Smooth muscle cell (in vitro differentiated cells): ENCODE data around the gene PGGHG. TPM values are rescaled to one million over a fixed set of nuclear protein-coding genes. Genes with fewer than 3 reads are reported as not detected.

Experiments
- DNase-seq: peaks from one replicate; lab custom pipeline; 2025; ENCODE audit not compliant: unreplicated experiment; lab: John Stamatoyannopoulos, UW
- H2AFZ ChIP-seq: fragments of 200-600 bp; sonication (generic); 2 replicates; pipeline ENCODE4 v1.6.0; 2016; ENCODE audit warnings: antibody characterized with exemption, low read depth, mild to moderate bottlenecking
- H3F3A ChIP-seq: fragments of 200-600 bp; sonication (generic); 2 replicates; pipeline ENCODE4 v1.6.0; 2017; ENCODE audit warnings: antibody characterized with exemption, low read depth
- H3K27ac ChIP-seq: fragments of 200-600 bp; sonication (generic); 2 replicates; pipeline ENCODE4 v1.5.1; 2016; ENCODE audit warnings: low read depth, mild to moderate bottlenecking
- H3K27me3 ChIP-seq: fragments of 200-600 bp; sonication (generic); 2 replicates; pipeline ENCODE4 v1.6.1; 2016; ENCODE audit warnings: low read depth, mild to moderate bottlenecking
- H3K36me3 ChIP-seq: fragments of 200-600 bp; sonication (generic); 2 replicates; pipeline ENCODE4 v1.5.1; 2016; ENCODE audit warnings: low read depth
- H3K4me1 ChIP-seq: fragments of 200-600 bp; sonication (generic); 2 replicates; pipeline ENCODE4 v1.5.1; 2016; ENCODE audit warnings: low read depth
- H3K4me2 ChIP-seq: fragments of 200-600 bp; sonication (generic); 2 replicates; pipeline ENCODE4 v1.6.0; 2016; ENCODE audit warnings: mild to moderate bottlenecking
- H3K4me3 ChIP-seq: fragments of 200-600 bp; sonication (generic); 2 replicates; pipeline ENCODE4 v1.5.1; 2016; ENCODE audit warnings: mild to moderate bottlenecking
- H3K79me2 ChIP-seq: fragments of 200-600 bp; sonication (generic); 2 replicates; pipeline ENCODE4 v1.6.0; 2016; ENCODE audit warnings: low read depth, mild to moderate bottlenecking
- H3K9ac ChIP-seq: fragments of 200-600 bp; sonication (generic); 2 replicates; pipeline ENCODE4 v1.6.0; 2016; ENCODE audit warnings: low read depth
- H3K9me3 ChIP-seq: fragments of 200-600 bp; sonication (generic); replicated peaks from 2 replicates; pipeline ENCODE4 v1.5.1; 2016; ENCODE audit warnings: low read depth
- H4K20me1 ChIP-seq: fragments of 200-600 bp; sonication (generic); 2 replicates; pipeline ENCODE4 v1.6.0; 2016; ENCODE audit warnings: low read depth
- CTCF ChIP-seq: fragments of 200-600 bp; sonication (generic); IDR thresholded peaks from 2 replicates; pipeline ENCODE4 v1.5.1; 2017; ENCODE audit warnings: borderline replicate concordance, mild to moderate bottlenecking, antibody characterized with exemption; ENCODE audit not compliant: insufficient read depth, poor library complexity, severe bottlenecking
- WGBS: methylation state at CpG from one replicate; pipeline ENCODE4 v1.1.7; 2016; ENCODE audit warnings: low lambda C conversion rate; 5-methylcytosine and 5-hydroxymethylcytosine counted together
- polyA plus RNA-seq: library from polyadenylated mRNA; unstranded; fragments of >200 nt; fragmentation: Nextera tagmentation; extraction: Ambion mirVana; gene quantifications from 2 replicates; pipeline ENCODE4 v1.2.1, GENCODE V29; 2016
- total RNA-seq: library from RNA; depleted of rRNA; stranded (reverse); fragments of >200 nt; gene quantifications from 2 replicates; pipeline ENCODE4 v1.2.3, GENCODE V29; 2014

The PGGHG gene
- total and polyA plus RNA-seq, 2 experiments from 2014 or later, result 8.6 to 16.6 TPM

- no peak for TF ChIP-seq CTCF
- Histone ChIP-seq H3K27ac (no peak overlapping the region), H3K4me1 (peaks cover 10% of the 10 kb centered on the region), H3K4me2 (no peak overlapping the region), H3K4me3 (no peak overlapping the region), H3K27me3 (no peaks in the 10 kb centered on the region), H4K20me1 (no peaks in the 10 kb centered on the region), H3K9me3 (no peaks in the 10 kb centered on the region), H3K36me3 (no peaks in the 10 kb centered on the region), H3K9ac (no peak overlapping the region), H3K79me2 (no peaks in the 10 kb centered on the region), H3F3A (no peaks in the 10 kb centered on the region), H2AFZ (no peak overlapping the region)
- DNase-seq, result no peak
- 98% methylated on average over 26 of the region's 29 CpGs for WGBS
Measured at GRCh38 chr11:292211-293121, 3.5 kb downstream of the PGGHG start.

DNA sequence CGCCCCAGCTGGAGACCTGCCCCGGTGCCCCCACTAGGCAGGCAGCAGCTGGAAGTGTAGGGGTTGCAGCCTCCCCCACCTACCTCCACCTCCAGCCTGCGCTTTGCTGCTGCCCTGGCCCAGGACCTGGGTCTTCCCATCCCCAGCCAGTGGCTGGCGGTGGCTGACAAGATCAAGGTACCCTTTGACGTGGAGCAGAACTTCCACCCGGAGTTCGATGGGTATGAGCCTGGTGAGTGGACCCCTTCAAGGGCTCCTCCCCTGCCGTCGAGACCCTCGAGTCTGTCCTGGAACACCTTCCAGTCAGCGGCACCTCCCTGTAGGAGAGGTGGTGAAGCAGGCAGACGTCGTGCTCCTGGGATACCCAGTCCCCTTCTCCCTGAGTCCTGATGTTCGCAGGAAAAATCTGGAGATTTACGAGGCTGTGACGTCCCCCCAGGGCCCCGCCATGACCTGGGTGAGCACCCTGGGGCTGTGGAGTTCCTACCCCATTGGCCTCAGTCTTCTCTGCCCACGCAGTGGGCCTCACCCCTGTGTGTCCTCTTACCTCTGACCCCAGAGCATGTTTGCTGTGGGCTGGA is 4.4 kb downstream of the PGGHG start:
- no peaks in the 10 kb centered on the region for H3K79me2 ChIP-seq
- H3K9me3 ChIP-seq, result no peaks in the 10 kb centered on the region
- H3K4me3 ChIP-seq, result no peak overlapping the region
- DNase-seq, result no peak
- no peak for TF ChIP-seq CTCF
- no peaks in the 10 kb centered on the region for H3K27me3 ChIP-seq
- no peaks in the 10 kb centered on the region for H3K36me3 ChIP-seq
- no peak overlapping the region for H2AFZ ChIP-seq
- no peak overlapping the region for H3K4me2 ChIP-seq
- H3F3A ChIP-seq, result no peaks in the 10 kb centered on the region
- peaks cover 6% of the 10 kb centered on the region for H3K4me1 ChIP-seq
- H3K9ac ChIP-seq, result no peak overlapping the region
- no peaks in the 10 kb centered on the region for H4K20me1 ChIP-seq
- H3K27ac ChIP-seq, result no peak overlapping the region
- WGBS, result 97% methylated on average over 17 of the region's 18 CpGs

DNA sequence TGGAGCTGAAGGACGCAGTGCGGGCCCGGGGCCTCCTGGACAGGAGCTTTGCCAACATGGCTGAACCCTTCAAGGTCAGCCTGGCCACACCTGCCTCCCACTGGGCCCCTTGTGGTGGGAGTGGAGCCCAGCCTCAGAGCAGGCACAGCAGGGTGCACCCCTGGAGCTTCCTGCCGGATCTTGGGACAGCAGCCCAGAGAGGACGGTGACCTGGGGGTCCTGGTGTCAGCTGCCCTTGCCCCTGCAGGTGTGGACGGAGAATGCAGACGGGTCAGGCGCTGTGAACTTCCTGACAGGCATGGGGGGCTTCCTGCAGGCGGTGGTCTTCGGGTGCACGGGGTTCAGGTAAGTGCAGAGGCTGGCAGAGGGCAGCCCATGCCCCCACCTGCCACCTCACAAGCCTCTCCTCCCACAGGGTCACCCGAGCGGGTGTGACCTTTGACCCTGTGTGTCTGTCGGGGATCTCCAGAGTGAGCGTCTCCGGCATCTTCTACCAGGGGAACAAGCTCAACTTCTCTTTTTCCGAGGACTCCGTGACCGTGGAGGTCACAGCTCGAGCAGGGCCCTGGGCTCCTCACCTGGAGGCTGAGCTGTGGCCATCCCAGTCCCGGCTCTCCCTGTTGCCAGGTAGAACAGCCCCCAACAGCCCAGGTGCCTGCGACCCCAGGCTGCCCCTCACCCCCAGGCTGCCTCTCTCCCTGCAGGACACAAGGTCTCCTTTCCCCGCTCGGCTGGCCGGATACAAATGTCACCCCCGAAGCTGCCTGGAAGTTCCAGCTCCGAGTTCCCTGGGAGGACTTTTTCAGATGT is 5.1 kb downstream of the PGGHG start:
- Histone ChIP-seq H2AFZ (no peak overlapping the region), H3K27ac (no peak overlapping the region), H3K36me3 (no peaks in the 10 kb centered on the region), H3K9ac (no peak overlapping the region), H3K9me3 (no peaks in the 10 kb centered on the region), H3K4me2 (no peak overlapping the region), H3F3A (no peaks in the 10 kb centered on the region), H3K79me2 (no peaks in the 10 kb centered on the region), H3K27me3 (no peaks in the 10 kb centered on the region), H3K4me1 (peaks cover 6% of the 10 kb centered on the region), H4K20me1 (no peaks in the 10 kb centered on the region), H3K4me3 (no peak overlapping the region)
- DNase-seq, result no peak
- 97% methylated on average over 27 of the region's 27 CpGs for WGBS
- no peak for TF ChIP-seq CTCF
